ENCODE results near the gene TRIM29. TPM values are rescaled to one million over a fixed set of nuclear protein-coding genes. Genes with fewer than 3 reads are reported as not detected.

The TRIM29 gene
- total and polyA plus RNA-seq, 2 experiments from 2014 or later, result 0.28 TPM; not detected in 1

- Histone ChIP-seq H2AFZ (0 out of 2 replicates have a peak overlapping the region, but pooled peaks have one; percentile 10), H3K9me2 (ENCODE audit: insufficient read depth) (no peaks in the 10 kb centered on the region), H3K4me3 (no peak overlapping the region), H3F3A (replicated peaks; ENCODE audit: low read depth) (no peaks in the 10 kb centered on the region), H3K27me3 (ENCODE audit: insufficient read depth) (no peaks in the 10 kb centered on the region), H4K20me1 (replicated peaks; ENCODE audit: insufficient read depth) (no peaks in the 10 kb centered on the region), H3K4me2 (no peak overlapping the region), H3K79me2 (replicated peaks; ENCODE audit: insufficient read depth) (no peaks in the 10 kb centered on the region), H3K36me3 (ENCODE audit: insufficient read depth) (no peaks in the 10 kb centered on the region), H3K4me1 (ENCODE audit: insufficient read depth) (no peaks in the 10 kb centered on the region), H3K27ac (ENCODE audit: low read depth) (no peak overlapping the region)
- TF ChIP-seq NANOG (IDR thresholded peaks at IDR 0.05; ENCODE audit: borderline replicate concordance), result no peak
- TF ChIP-seq CREB1 (CRISPR knock-in tag; IDR thresholded peaks at IDR 0.05; ENCODE audit: low read depth), result no peak
- TF ChIP-seq REST (IDR thresholded peaks at IDR 0.05; ENCODE audit: unreplicated experiment), result no peak
- TF ChIP-seq, protein P1, sequence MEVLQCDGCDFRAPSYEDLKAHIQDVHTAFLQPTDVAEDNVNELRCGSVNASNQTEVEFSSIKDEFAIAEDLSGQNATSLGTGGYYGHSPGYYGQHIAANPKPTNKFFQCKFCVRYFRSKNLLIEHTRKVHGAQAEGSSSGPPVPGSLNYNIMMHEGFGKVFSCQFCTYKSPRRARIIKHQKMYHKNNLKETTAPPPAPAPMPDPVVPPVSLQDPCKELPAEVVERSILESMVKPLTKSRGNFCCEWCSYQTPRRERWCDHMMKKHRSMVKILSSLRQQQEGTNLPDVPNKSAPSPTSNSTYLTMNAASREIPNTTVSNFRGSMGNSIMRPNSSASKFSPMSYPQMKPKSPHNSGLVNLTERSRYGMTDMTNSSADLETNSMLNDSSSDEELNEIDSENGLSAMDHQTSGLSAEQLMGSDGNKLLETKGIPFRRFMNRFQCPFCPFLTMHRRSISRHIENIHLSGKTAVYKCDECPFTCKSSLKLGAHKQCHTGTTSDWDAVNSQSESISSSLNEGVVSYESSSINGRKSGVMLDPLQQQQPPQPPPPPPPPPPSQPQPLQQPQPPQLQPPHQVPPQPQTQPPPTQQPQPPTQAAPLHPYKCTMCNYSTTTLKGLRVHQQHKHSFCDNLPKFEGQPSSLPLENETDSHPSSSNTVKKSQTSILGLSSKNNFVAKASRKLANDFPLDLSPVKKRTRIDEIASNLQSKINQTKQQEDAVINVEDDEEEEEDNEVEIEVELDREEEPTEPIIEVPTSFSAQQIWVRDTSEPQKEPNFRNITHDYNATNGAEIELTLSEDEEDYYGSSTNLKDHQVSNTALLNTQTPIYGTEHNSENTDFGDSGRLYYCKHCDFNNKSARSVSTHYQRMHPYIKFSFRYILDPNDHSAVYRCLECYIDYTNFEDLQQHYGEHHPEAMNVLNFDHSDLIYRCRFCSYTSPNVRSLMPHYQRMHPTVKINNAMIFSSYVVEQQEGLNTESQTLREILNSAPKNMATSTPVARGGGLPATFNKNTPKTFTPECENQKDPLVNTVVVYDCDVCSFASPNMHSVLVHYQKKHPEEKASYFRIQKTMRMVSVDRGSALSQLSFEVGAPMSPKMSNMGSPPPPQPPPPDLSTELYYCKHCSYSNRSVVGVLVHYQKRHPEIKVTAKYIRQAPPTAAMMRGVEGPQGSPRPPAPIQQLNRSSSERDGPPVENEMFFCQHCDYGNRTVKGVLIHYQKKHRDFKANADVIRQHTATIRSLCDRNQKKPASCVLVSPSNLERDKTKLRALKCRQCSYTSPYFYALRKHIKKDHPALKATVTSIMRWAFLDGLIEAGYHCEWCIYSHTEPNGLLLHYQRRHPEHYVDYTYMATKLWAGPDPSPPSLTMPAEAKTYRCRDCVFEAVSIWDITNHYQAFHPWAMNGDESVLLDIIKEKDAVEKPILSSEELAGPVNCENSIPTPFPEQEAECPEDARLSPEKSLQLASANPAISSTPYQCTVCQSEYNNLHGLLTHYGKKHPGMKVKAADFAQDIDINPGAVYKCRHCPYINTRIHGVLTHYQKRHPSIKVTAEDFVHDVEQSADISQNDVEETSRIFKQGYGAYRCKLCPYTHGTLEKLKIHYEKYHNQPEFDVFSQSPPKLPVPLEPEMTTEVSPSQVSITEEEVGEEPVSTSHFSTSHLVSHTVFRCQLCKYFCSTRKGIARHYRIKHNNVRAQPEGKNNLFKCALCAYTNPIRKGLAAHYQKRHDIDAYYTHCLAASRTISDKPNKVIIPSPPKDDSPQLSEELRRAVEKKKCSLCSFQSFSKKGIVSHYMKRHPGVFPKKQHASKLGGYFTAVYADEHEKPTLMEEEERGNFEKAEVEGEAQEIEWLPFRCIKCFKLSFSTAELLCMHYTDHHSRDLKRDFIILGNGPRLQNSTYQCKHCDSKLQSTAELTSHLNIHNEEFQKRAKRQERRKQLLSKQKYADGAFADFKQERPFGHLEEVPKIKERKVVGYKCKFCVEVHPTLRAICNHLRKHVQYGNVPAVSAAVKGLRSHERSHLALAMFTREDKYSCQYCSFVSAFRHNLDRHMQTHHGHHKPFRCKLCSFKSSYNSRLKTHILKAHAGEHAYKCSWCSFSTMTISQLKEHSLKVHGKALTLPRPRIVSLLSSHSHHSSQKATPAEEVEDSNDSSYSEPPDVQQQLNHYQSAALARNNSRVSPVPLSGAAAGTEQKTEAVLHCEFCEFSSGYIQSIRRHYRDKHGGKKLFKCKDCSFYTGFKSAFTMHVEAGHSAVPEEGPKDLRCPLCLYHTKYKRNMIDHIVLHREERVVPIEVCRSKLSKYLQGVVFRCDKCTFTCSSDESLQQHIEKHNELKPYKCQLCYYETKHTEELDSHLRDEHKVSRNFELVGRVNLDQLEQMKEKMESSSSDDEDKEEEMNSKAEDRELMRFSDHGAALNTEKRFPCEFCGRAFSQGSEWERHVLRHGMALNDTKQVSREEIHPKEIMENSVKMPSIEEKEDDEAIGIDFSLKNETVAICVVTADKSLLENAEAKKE (CRISPR knock-in tag; IDR thresholded peaks at IDR 0.05), result no peak
- TF ChIP-seq POLR2AphosphoS5 (IDR thresholded peaks at IDR 0.05; ENCODE audit: low read depth), result no peak
- no peak for TF ChIP-seq ETS1 (IDR thresholded peaks at IDR 0.05)
- no peak for TF ChIP-seq EZH2 (IDR thresholded peaks at IDR 0.05; ENCODE audit: low read depth, unreplicated experiment)
- no peak for TF ChIP-seq ZNF114 (CRISPR knock-in tag; IDR thresholded peaks at IDR 0.05)
- TF ChIP-seq JUNB (IDR thresholded peaks at IDR 0.05; ENCODE audit: unreplicated experiment), result no peak
- TF ChIP-seq ZNF331 (CRISPR knock-in tag; IDR thresholded peaks at IDR 0.05; ENCODE audit: low read depth), result no peak
- no peak for TF ChIP-seq STAT1 (IDR thresholded peaks at IDR 0.05; ENCODE audit: unreplicated experiment)
- TF ChIP-seq, protein P2, sequence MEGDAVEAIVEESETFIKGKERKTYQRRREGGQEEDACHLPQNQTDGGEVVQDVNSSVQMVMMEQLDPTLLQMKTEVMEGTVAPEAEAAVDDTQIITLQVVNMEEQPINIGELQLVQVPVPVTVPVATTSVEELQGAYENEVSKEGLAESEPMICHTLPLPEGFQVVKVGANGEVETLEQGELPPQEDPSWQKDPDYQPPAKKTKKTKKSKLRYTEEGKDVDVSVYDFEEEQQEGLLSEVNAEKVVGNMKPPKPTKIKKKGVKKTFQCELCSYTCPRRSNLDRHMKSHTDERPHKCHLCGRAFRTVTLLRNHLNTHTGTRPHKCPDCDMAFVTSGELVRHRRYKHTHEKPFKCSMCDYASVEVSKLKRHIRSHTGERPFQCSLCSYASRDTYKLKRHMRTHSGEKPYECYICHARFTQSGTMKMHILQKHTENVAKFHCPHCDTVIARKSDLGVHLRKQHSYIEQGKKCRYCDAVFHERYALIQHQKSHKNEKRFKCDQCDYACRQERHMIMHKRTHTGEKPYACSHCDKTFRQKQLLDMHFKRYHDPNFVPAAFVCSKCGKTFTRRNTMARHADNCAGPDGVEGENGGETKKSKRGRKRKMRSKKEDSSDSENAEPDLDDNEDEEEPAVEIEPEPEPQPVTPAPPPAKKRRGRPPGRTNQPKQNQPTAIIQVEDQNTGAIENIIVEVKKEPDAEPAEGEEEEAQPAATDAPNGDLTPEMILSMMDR (conservative IDR thresholded peaks at IDR 0.05; ENCODE audit: low read depth in 2 of 2), result no peak
- TF ChIP-seq EZH2phosphoT487 (IDR thresholded peaks at IDR 0.05; ENCODE audit: unreplicated experiment), result no peak
- Mint-ChIP-seq H3K4me1 (peaks cover 8% of the 10 kb centered on the region; the same call in 1 of the 3 replicates), H3K27ac (no peak overlapping the region), H3K4me3 (no peak overlapping the region), H3K27me3 (ENCODE audit: insufficient read depth, low read depth, poor library complexity) (no peaks in the 10 kb centered on the region), H3K9me3 (no peaks in the 10 kb centered on the region), H3K36me3 (ENCODE audit: low read depth) (no peaks in the 10 kb centered on the region)
- no peak for ATAC-seq
- DNase-seq (ENCODE audit: low spot score), result no peak
Measured at GRCh38 chr11:120147950-120148270, 10.0 kb upstream of the TRIM29 start.
